DMS 273 (cell line): ENCODE results near the gene GARRE1.

Experiments used
- DNase-seq: peaks from one replicate; lab custom pipeline; 2025; ENCODE audit not compliant: unreplicated experiment; lab: John Stamatoyannopoulos, UW

GARRE1 gene

GRCh38 chr19:34284505-34284904 is 30.2 kb downstream of the GARRE1 start:
- no peak for DNase-seq

GRCh38 chr19:34287662-34288140 is 33.3 kb downstream of the GARRE1 start:
- DNase-seq: no peak

DNA sequence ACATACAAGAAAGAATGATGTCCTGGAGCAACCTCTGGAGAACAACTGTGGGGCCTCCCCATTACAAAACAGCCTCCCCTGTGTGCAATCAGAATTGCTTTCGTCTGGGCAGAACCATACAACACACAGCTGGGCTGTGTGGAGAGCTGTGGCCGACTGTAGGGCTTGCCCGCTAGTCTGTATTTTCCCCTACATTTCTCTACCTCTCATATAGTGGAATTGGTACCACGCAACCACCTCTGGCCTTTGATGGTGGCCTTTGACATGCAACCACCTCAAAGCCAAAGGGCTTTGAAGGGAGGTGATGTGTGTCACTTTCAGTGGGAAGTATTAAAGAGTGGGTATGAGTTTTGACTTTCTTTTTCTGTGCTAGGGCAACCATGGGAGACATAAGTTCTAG is 34.0 kb downstream of the GARRE1 start:
- no peak for DNase-seq

DNA sequence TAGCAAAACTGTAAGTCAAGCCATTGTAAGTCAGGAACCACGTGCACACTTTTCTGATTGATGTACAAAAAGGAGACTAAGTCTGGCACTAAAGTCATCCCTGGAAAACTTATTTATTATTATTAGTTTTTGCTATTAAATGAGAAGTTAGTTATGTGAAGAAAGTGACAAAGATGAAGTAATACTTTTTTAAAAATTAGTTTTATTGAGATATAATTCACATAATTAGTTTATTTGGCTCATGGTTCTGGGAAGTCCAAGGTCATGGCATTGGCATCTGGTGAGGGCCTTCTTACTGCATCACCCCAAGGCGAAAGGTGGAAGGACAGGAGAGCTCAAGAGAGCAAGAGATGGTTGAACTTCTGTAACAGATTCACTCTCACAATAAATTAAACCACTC is 36.9 kb downstream of the GARRE1 start:
- DNase-seq: no peak

DNA sequence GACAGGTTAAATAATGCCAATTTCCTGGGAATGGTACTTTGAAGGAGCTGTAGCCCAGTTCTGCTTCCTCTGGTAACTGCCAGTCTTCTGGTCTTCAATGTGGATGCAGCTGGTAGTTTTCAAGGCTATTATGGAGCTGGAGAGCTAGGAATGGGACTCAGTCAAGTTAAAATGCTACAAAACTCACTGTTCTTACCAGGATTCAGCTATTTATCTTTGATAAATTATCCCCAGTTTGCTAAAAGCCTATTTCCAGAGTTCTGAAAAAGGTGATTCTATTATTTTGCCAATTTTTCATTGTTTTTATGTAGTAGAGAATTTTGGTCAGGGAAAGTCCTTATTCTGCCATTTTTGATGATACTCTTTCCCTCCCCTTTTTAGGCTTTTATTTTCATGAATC is 40.7 kb downstream of the GARRE1 start:
- no peak for DNase-seq

GRCh38 chr19:34298891-34299520 is 44.7 kb downstream of the GARRE1 start:
- DNase-seq: no peak

DNA sequence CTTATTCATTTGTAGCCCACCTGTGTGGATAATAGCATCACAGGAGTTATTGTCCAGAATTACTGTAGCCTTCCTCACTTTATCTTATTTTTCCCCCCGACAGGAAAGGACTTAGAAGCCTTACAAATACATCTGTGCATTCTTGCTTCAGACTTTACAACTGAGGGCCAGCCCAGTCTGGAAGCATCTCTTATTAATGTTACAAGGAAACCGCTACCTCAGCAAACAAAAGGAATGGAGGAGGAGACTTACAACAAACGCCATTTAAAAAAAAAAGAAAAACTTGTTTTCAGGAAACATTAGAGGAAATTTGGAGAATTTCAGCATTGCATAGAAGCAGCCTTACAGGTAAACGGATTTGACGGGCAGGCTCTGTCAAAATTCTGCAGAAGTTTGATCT is 45.2 kb downstream of the GARRE1 start:
- no peak for DNase-seq

DNA sequence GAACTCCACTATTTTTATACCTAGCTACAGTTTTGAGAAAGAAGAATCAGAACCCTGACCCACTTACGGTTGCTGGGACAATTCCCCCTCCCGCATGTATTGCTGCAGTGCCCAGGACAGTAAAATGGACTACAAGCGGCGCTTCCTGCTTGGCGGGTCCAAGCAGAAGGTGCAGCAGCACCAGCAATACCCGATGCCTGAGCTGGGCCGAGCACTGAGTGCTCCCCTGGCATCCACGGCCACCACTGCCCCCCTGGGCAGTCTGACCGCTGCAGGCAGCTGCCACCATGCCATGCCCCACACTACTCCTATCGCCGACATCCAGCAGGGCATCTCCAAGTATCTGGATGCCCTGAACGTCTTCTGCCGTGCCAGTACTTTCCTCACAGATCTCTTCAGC is 46.0 kb downstream of the GARRE1 start:
- no peak for DNase-seq

DNA sequence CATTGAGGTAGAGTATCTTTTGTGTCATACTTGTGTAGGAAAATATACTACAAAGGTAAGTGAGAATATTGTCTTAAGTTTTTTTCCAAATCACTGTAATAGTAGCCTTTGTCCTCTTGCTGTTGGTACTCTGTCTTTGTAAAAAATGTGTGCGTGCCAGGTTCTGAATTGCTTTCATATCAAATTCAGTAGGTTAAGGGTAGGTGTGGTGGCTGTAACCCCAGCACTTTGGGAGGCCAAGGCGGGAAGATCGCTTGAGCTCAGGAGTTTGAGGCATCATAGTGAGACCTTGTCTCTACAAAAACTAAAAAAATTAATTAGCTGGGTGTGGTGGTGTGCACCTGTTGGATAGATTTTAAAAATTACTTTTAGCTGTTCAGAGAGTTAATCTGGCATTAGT is 46.6 kb downstream of the GARRE1 start:
- DNase-seq: no peak
